Adrenal gland (tissue), 5 donors: Measurements from ENCODE around the gene AMER3.
"Not testable (repeated sequence)": the region's sequence is repeated elsewhere in the genome, so short reads cannot be mapped to it uniquely, and the experiment has no call there.

ENCODE experiments used
- CTCF ChIP-seq, 6 experiments: fragments of 450-650 bp in 4 of 6; fragments of 200-600 bp in 2 of 6; sonication (generic) in 1 of 6; IDR thresholded peaks; 1 replicate in 5 of 6; 2 replicates in 1 of 6; pipeline versions ENCODE4 v1.5.1 to v1.8.0; 2016 to 2021; ENCODE audit warnings: antibody characterized with exemption in 6 of 6, mild to moderate bottlenecking in 2 of 6, moderate library complexity in 1 of 6
- POLR2A ChIP-seq, 2 donors: fragments of 450-650 bp; IDR thresholded peaks; one replicate each; pipeline ENCODE4 v1.6.1; 2017; ENCODE audit warnings: antibody characterized with exemption in 2 of 2, mild to moderate bottlenecking in 2 of 2, moderate library complexity in 1 of 2
- donor health status: DM: no; HTN: no; CAD: no.

GRCh38 chr2:130714795-130715194, 40.5 kb upstream of the AMER3 start:
- not testable (repeated sequence) for TF ChIP-seq POLR2A, CTCF (IDR thresholded peaks at IDR 0.05)
